ENCODE measurements around the gene GRID2.

DNA sequence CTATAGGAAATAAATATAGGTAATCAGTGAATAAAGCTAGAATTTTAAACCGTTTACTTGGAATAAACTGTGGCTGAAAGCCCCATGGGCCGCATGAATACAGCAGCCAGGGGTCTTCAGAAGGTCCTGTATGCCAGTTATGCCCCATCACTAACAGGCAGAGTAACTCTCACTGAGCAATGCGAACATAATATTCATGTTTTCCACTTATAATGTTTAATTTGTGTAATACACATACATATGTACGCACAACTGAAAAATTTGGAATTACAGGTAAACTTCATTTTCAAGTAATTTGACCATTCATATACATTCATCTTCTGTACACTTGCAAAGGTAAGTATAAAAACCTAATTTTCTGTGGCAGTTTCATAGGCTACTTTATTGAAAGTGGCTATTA lies 998.5 kb downstream of the GRID2 start:
- TF ChIP-seq, protein P1, sequence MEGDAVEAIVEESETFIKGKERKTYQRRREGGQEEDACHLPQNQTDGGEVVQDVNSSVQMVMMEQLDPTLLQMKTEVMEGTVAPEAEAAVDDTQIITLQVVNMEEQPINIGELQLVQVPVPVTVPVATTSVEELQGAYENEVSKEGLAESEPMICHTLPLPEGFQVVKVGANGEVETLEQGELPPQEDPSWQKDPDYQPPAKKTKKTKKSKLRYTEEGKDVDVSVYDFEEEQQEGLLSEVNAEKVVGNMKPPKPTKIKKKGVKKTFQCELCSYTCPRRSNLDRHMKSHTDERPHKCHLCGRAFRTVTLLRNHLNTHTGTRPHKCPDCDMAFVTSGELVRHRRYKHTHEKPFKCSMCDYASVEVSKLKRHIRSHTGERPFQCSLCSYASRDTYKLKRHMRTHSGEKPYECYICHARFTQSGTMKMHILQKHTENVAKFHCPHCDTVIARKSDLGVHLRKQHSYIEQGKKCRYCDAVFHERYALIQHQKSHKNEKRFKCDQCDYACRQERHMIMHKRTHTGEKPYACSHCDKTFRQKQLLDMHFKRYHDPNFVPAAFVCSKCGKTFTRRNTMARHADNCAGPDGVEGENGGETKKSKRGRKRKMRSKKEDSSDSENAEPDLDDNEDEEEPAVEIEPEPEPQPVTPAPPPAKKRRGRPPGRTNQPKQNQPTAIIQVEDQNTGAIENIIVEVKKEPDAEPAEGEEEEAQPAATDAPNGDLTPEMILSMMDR (IDR thresholded peaks at IDR 0.05): no peak
- TF ChIP-seq POLR2A (IDR thresholded peaks at IDR 0.05): no peak

All from stomach (tissue), 4 donors.